ENCODE results near the gene CABLES2.
A peak's percentile ranks its signal among the peaks of the same experiment; 100 is the strongest.
"Not testable (repeated sequence)": the region's sequence is repeated elsewhere in the genome, so short reads cannot be mapped to it uniquely, and the experiment has no call there.

Gene CABLES2

DNA sequence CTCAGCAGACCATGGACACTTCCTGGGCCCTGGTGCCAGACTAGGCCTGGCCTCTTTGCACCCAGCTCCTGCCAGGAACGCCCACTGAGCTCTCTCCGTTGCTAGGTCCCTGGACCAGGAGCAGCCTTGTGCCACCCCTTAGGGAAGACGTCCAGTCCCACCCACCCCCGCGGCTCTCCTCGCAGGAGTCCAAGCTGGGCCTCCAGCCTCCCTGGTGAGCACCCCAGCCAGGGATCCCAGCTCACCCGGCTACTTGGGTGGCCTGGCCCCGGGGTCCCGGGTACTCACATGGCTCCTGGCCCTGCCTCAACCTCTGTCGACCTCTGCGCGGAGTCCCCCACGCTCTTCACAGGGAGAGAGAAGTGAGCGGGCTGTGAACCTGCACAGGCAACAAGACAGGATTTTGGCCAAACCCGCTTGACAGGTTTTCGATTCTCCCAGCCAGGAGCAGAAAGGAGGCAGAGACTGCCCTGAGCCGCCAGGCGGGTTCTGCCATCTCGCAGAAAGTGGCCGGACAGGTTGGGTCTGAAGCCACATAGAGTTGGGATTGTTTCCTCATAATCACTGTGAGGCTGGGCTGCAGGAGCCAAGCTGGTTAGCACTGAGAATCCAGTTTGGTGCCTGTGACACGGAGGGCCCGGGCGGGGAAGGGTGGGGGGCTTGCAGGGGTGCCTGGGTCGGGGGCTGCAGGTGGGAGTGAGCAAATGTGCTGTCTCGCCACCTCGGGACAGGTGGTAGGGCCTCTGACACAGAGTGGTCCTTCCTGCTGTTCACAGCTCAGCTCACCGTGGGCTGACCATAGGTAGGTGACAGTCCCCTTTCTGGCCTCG is 20.3 kb upstream of the CABLES2 start, which contains the start of gene RBBP8NL:
Gene RBBP8NL, minus strand, starts transcription at position 368 of the 830 bp plus-strand sequence. CDS start 7,892 bp downstream, outside the sequence.
- H3K4me2 ChIP-seq: no peak within 1 kb of the TSS
- H3K27me3 ChIP-seq: no peaks in the 10 kb centered on the region
- H3K9ac ChIP-seq: no peak within 1 kb of the TSS
- H3K4me1 ChIP-seq: peaks cover 27% of the 10 kb centered on the region
- no peaks in the 10 kb centered on the region for H4K20me1 ChIP-seq
- no peaks in the 10 kb centered on the region for H3K9me3 ChIP-seq
- H3K27ac ChIP-seq: no peak within 1 kb of the TSS; the same call in 1 of the 2 replicates
- no peak for TF ChIP-seq Cebpa-rat (IDR thresholded peaks at IDR 0.05)
- no peak within 1 kb of the TSS for H3K4me3 ChIP-seq
- no peaks in the 10 kb centered on the region for H3K36me3 ChIP-seq

GRCh38 chr20:62426699-62427131 is 19.6 kb upstream of the CABLES2 start:
- H3K9ac ChIP-seq: no peak overlapping the region
- H3K36me3 ChIP-seq: no peaks in the 10 kb centered on the region
- no peaks in the 10 kb centered on the region for H3K9me3 ChIP-seq
- no peaks in the 10 kb centered on the region for H3K27me3 ChIP-seq
- no peak overlapping the region; the same call in 1 of the 2 replicates for H3K27ac ChIP-seq
- TF ChIP-seq Cebpa-rat (IDR thresholded peaks at IDR 0.05): no peak
- no peak overlapping the region for H3K4me2 ChIP-seq
- no peak overlapping the region for H3K4me3 ChIP-seq
- peaks cover 27% of the 10 kb centered on the region for H3K4me1 ChIP-seq
- no peaks in the 10 kb centered on the region for H4K20me1 ChIP-seq

GRCh38 chr20:62426059-62426348 is 18.9 kb upstream of the CABLES2 start:
- not testable (repeated sequence) for H3K4me3 ChIP-seq, H3K4me2 ChIP-seq, H3K9me3 ChIP-seq, H3K9ac ChIP-seq, H3K27ac ChIP-seq, H4K20me1 ChIP-seq, H3K36me3 ChIP-seq, H3K27me3 ChIP-seq
- peaks cover 27% of the 10 kb centered on the region for H3K4me1 ChIP-seq

GRCh38 chr20:62425281-62426058 is 18.4 kb upstream of the CABLES2 start:
- Histone ChIP-seq H3K27ac (no peak overlapping the region), H3K27me3 (no peaks in the 10 kb centered on the region), H3K4me3 (no peak overlapping the region), H4K20me1 (no peaks in the 10 kb centered on the region), H3K9me3 (no peaks in the 10 kb centered on the region), H3K4me2 (no peak overlapping the region), H3K36me3 (no peaks in the 10 kb centered on the region), H3K9ac (no peak overlapping the region), H3K4me1 (peaks cover 27% of the 10 kb centered on the region)
- TF ChIP-seq Cebpa-rat (IDR thresholded peaks at IDR 0.05): no peak

DNA sequence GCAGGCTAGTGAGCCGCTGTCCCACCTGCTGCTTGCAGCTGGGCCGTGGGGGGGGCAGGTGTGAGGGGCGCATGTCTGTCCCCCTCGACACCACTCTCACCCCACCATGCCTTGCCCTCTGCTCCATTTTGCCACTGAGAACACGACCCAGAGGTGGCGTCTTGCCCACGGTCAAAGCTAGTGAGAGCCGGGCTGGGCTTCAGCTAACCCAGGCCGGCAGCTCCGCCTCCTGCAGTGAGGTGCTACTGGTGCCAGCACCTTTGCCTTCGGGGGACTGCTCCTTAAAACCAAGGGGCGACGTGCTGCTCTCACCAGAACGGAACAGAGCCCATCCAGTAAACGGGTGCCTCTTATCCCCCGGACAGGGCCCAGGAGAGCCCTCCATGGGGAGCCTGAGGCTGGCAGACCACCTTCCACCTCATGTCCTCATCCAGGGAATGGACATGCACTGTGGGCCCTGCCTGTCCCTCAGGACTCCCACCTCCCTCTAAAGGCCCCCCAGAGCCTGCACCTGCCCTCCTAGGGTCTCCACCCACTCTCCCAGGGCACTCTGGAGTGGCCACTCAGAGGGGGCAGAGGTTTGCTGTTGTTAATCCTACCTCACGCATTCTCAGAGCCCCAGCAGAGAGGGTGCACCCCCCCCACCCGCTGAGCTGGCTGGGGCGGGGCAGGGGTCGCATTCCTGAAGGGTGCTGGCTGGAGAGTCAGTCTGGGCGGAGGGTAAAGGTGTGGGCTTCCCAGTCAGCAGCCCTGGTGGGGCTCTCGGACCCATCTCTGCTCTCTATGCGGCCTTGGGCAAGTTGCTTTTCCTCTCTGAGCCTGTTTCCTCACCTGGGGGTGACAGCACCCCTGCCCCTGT is 17.4 kb upstream of the CABLES2 start:
- H3K9ac ChIP-seq: no peak overlapping the region
- H3K4me2 ChIP-seq: no peak overlapping the region; the same call in 1 of the 2 replicates
- no peak overlapping the region for H3K27ac ChIP-seq
- no peaks in the 10 kb centered on the region for H3K9me3 ChIP-seq
- H3K4me3 ChIP-seq: no peak overlapping the region
- no peaks in the 10 kb centered on the region for H3K36me3 ChIP-seq
- no peaks in the 10 kb centered on the region for H3K27me3 ChIP-seq
- peaks cover 27% of the 10 kb centered on the region for H3K4me1 ChIP-seq
- no peak for TF ChIP-seq Cebpa-rat (IDR thresholded peaks at IDR 0.05)
- no peaks in the 10 kb centered on the region for H4K20me1 ChIP-seq

DNA sequence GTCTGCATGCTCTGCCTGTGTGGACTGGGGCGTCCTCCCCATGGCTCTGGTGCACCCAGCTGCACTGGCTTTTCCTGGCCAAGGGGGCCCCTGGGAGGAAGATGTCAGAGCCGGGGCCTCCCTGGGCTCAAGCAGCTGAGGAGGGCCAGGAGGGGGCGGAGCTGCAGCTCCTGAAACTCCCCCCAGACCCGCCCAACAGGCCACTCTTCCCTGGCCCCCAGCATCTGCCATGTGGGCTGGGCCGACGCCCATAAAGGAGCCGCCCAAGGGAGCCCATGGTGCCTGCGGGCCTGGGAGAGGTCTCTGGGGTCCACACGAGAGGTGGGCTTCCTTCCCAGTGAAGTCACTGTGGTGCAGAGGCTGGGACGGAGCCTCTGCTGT is 16.2 kb upstream of the CABLES2 start:
- no peak for TF ChIP-seq Cebpa-rat (IDR thresholded peaks at IDR 0.05)
- H3K4me3 ChIP-seq: no peak overlapping the region
- no peaks in the 10 kb centered on the region for H3K27me3 ChIP-seq
- H3K4me1 ChIP-seq: peaks cover 27% of the 10 kb centered on the region
- peak overlapping the region; percentile 78 for H3K4me2 ChIP-seq
- no peak overlapping the region for H3K9ac ChIP-seq
- no peaks in the 10 kb centered on the region for H4K20me1 ChIP-seq
- no peaks in the 10 kb centered on the region for H3K9me3 ChIP-seq
- H3K27ac ChIP-seq: peak overlapping the region; percentile 28; the same call in 1 of the 2 replicates
- no peaks in the 10 kb centered on the region for H3K36me3 ChIP-seq

DNA sequence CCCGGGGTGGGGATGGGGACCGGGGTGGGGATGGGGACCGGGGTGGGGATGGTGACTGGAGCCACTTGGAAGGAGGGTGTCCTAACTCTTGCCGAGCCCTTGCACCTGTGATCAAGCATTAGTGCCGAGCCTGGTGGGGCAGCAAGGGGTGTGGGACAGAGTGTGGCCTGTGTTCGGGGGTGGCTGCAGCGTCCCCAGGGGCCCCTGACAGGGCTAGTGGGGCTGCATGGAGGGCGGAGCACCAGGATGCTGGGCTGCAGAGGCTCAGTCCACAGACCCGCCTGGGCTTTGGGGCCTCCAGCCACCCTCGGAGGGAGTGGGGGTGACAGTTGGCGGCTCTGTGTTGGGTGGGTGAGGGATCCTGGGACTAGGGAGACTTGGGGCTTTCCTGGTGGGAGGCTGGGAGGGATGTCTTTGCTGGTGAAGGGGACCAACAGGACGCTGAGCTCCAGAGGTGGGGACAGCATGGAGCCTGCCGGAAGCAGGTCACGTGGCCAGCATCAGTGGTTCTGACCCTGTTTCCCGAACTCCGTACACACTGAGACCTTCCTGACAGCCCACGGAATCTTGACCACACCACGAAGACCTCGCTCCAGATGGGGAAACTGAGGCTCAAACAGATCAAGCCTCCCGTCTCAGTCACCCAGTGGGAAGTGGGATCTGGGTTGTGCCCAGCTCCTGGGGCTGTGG is 15.7 kb upstream of the CABLES2 start:
- Histone ChIP-seq H3K36me3 (no peaks in the 10 kb centered on the region), H4K20me1 (no peaks in the 10 kb centered on the region), H3K27me3 (no peaks in the 10 kb centered on the region), H3K9ac (no peak overlapping the region), H3K9me3 (no peaks in the 10 kb centered on the region), H3K4me2 (peak overlapping the region; percentile 78), H3K4me1 (peaks cover 27% of the 10 kb centered on the region), H3K27ac (peak overlapping the region; percentile 28; the same call in 1 of the 2 replicates), H3K4me3 (no peak overlapping the region)
- no peak for TF ChIP-seq Cebpa-rat (IDR thresholded peaks at IDR 0.05)

DNA sequence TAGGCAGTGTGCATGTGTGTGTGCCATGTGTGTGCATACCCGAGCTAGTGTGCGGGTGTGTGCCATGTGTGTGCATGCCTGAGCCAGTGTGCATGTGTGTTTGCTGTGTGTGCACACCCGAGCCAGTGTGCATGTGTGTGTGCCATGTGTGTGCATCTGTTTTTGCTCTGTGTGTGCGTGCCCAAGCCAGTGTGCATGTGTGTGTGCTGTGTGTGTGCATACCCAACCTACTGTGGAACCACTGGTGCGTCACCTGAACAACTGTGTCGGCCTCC is 14.6 kb upstream of the CABLES2 start:
- Histone ChIP-seq H3K4me1 (peaks cover 24% of the 10 kb centered on the region), H3K4me3 (no peak overlapping the region), H3K4me2 (no peak overlapping the region), H3K27ac (no peak overlapping the region), H3K9me3 (no peaks in the 10 kb centered on the region), H3K9ac (no peak overlapping the region), H4K20me1 (no peaks in the 10 kb centered on the region), H3K27me3 (no peaks in the 10 kb centered on the region), H3K36me3 (no peaks in the 10 kb centered on the region)
- no peak for TF ChIP-seq Cebpa-rat (IDR thresholded peaks at IDR 0.05)
